ENCODE results near the gene TREX2. TPM values are rescaled to one million over a fixed set of nuclear protein-coding genes. Genes with fewer than 3 reads are reported as not detected.
A peak's percentile ranks its signal among the peaks of the same experiment; 100 is the strongest.

The TREX2 gene
- total RNA-seq, 2 donors from 2014 or later = 0.39 TPM; not detected in 1

DNA sequence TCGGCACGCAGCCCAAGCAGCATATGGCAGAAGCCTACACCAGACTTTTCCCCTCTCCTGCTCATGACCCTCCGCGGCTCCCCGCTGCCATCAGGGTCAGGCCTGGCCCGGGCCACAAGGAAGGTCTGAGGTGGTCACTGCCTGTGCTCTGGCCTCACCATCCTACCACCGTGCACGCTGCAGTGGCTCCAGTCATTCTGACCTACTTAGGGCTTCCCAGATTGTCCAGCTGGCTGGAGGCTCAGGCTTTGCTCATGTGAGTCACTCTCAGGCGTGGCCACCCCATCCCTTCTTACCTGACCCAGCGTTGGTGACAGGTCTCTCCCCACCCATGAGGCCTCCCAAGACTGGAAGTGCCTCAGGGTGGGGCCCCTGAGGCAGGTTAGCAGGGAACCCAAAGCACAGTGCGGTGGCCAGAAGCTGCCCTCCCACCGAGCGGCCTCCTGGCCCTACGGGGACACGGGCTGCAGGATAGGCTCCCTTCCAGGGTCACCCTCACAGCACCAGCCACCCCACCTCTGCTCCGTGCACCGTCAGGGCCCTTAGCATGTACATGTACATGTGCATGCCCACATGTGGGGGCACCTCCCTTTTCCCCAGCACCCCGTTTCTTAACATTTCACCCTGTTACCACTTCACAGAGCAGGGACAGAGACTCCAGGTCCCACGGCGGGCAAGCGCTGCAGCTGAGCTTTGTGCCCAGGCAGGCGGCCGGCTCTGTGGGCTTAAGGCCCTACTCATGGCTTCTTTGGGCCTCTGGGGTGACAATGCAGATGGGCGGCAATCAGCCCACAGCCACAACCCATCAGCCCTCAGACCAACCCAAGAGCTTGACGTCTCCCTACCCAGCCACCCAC, 2.2 kb downstream of the TREX2 start:
- intact Hi-C loops (cut with DNase I) = no loop called here
- DNase-seq (no peak), ATAC-seq (peak in 1 of 2 donors; percentile 42)

DNA sequence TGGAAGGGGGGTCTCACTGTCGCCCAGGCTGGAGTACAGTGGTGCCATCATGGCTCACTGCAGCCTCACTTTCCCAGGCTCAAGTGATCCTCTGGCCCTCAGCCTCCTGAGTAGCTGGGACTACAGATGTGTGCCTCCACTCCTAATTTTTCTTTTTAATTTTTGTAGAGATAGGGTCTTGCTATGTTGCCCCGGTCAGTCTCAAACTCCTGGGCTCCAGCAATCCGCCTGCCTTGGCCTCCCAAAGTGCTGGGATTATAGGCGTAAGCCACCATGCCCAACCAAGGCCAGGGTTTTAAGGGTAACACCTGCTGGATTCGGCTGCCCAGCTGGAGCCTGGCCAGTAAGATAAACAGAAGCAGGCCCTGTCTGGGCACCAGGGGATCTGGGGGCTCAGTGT, 3.4 kb downstream of the TREX2 start:
- no peak for ATAC-seq
- no peak for DNase-seq
- intact Hi-C loops (cut with DNase I) = no loop called here

DNA sequence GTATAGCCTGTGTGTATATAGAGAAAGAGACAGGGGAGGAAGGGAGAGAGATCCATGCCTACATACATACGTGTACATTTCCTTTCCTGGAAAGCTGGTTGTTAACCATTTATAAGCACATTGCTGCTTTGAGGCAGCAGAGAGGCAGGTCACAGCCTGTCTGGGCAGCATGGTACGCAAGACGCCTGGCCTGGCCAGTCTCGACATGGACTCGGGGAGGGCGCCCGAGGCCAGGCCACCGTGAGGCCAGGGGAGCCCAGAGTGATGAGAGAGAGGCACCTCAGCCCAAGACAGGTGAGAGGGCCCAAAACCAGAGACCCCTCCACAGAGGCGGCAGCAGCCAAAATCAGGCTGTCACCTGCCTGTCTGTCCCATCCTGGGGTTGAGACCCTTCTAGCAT, 3.9 kb downstream of the TREX2 start:
- DNase-seq (no peak), ATAC-seq (no peak)
- intact Hi-C loops (cut with DNase I) = no loop called here

GRCh38 chrX:153441296-153441695, 4.6 kb downstream of the TREX2 start:
- intact Hi-C loops (cut with DNase I) = no loop called here
- DNase-seq (no peak), ATAC-seq (no peak)

DNA sequence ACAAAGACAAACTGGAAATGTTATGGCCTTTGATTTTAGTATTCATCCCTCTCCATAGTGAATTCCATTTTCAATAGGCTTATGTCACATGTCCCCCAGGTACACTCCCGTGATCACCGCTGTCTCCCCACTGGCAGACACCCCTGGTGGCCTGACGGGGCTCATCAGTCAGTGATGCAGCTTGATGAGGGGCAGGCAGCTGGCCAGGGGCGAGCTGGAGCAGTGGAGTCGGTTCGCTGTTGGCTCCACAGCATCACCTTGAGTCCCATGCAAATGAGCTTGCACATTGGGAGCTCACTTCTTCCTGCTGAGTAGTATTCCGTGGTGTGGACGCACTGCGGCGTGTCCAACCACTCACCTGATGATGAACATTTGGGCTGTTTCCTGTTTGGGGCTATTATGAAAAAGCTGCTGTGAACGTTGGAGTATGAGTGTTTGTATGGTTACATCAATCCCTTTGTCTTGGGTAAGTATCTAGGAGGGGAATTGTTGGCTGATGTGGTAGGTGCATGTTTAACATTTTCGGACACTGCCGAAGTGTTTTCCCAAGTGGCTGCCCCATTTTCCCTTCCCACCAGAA, 5.2 kb downstream of the TREX2 start:
- ATAC-seq = no peak
- intact Hi-C loops (cut with DNase I) = no loop called here

DNA sequence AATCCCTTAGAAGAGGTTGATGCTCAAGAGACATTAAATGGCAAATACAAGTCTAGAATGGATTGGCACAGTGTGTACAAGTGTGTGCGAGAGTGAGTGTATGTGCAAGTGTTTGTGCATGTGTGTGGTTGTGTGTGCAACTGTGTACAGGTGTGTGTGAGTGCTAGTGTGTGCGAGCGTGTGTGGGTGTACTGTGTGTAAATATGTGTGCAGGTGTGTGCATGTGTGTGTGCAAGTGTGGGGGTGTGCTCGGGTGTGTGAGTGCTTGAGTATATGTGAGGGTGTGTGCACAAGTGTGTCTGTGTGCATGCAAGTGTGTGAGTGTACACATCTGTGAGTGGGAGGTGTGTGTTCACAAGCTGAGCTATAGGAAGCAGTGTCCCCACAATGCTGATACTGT, 5.9 kb downstream of the TREX2 start:
- ATAC-seq (no peak), DNase-seq (no peak)
- intact Hi-C loops (cut with DNase I) = no loop called here

More for the DNA sequence above, 5.2 kb downstream of the TREX2 start:
- no peak for DNase-seq

DNA sequence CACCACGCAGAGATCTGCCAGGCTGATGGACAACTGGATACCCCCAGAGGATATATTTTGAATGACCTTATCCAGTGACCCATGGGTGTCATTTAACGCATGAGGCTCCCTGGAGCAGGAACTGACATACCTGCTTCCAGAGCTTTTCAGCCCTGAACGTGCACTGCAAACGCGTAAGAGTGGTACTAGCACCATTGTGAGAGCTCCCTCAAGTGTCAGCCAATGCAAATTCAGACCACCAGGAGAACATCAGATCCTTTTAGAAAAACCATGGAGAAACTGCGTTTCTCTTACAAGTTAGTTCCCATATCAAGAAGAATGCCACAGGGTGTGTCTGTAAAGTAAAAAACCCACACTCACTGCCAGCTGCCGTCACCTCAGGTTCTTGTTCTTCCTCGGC, 7.3 kb downstream of the TREX2 start:
- DNase-seq (no peak), ATAC-seq (no peak)
- intact Hi-C loops (cut with DNase I) = no loop called here

DNA sequence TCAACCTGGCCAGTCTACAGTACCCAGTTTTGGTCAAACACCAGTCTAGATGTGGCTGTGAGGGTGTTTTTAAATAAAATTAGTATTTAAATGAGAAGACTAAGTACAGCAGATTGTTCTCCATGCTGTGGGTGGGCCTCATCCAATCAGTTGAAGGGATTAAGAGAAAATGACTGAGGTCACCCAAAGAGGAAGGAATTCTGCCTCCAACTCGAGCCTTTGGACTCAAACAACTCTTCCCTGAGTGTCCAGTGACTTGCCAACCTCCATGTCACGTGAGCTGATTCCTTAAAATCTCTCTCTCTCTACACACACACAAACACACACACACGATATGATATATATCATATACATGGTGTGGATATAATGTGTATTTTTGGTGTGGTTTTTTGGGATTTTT, 10.0 kb downstream of the TREX2 start:
- DNase-seq (no peak), ATAC-seq (no peak)
- intact Hi-C loops (cut with DNase I) = no loop called here

GRCh38 chrX:153434801-153435200, 11.1 kb downstream of the TREX2 start:
- intact Hi-C loops (cut with DNase I) = no loop called here
- DNase-seq (no peak), ATAC-seq (peak in 1 of 2 donors; percentile 71)

DNA sequence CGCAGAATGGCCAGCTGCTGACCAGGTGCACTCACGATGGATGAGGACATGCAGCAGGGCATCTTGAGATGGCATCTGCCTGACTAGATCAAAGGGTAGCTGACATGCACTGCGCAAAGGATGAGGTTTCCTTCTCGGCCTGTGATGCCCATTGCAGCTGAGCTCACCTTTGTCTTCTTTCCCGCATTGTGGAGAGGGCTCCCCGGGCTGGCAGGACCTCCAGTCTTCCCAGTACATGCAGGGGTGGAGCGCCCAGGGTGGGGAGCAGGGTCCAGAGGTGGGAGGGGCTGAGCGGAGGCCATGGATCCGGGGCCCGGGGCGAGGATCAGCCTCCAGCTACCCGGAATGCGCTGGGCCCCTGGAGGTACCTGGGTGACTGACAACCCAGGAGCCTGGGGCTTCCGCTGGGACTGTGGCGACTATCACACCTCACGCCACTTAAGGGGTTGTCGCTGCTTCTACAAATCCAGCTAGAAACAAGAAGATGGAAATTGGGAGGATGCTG, 12.0 kb downstream of the TREX2 start:
- intact Hi-C loops (cut with DNase I) = no loop called here
- DNase-seq (no peak), ATAC-seq (no peak)

DNA sequence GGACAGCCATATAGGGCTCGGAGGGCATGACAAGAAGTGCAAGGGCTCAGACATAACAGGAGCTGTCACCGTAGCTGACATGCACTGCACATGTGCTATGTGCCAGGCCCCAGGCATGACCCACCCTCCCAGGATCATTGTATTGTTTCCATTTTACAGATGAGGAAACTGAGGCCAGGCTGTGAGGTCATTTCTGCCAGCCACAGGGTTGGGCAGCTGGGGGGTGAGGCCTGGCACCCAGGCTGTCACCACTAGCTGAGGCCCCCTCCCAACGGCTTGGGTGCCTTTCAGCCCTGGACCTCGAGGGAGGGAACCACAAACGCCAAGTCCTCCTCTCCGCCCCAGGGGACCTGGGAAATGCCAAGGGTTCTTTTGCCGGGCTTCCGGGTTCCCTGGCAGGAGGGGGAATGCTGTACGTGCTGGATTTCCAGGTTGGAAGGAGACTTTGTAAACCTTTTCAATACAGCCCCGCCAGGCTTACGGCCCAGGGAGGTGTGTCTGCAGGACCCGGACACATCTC, 12.6 kb downstream of the TREX2 start:
- ATAC-seq = no peak
- intact Hi-C loops (cut with DNase I) = no loop called here
- no peak for DNase-seq

DNA sequence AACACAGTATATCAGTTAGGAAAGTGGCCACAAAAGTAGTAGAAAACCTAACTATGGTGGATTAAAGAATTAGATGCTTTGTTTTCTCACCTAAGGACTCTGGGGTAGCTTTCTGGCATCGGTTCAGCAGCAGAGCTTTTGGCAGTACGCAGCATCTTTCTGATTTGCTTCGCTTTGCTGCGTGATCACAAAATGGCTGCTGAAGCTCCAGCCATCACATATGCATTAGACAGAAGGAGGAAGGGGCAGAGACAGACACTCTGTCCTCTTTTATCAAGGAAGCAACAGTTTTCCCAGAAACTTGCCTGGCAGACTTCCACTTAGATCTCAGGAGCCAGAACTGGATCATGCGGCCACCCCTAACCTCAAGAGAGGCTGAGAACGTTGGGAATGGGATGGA, 15.1 kb downstream of the TREX2 start:
- no peak for DNase-seq
- intact Hi-C loops (cut with DNase I) = no loop called here
- no peak for ATAC-seq

DNA sequence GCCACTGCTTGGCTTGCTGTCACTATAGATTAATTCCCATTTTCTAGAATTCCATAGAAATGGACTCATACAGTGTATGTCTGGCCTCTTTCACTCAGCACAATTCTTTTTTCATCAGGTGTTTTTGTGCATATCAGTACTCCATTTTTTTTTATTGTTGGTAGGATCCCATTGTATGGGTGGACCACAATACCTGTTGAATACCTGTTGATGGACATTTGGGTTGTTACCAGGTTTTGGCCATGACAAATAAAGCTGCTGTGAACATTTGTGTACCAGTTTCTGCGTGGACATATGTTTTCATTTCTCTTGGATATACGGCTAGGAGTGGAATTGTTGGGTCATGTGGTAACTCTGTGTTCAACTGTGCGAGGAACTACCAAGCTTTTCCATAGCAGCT, 19.7 kb downstream of the TREX2 start:
- intact Hi-C loops (cut with DNase I) = no loop called here
- DNase-seq (no peak), ATAC-seq (no peak)

GRCh38 chrX:153423652-153424051, 22.2 kb downstream of the TREX2 start:
- ATAC-seq = peak in 1 of 2 donors; percentile 51
- intact Hi-C loops (cut with DNase I) = no loop called here
- DNase-seq = no peak

DNA sequence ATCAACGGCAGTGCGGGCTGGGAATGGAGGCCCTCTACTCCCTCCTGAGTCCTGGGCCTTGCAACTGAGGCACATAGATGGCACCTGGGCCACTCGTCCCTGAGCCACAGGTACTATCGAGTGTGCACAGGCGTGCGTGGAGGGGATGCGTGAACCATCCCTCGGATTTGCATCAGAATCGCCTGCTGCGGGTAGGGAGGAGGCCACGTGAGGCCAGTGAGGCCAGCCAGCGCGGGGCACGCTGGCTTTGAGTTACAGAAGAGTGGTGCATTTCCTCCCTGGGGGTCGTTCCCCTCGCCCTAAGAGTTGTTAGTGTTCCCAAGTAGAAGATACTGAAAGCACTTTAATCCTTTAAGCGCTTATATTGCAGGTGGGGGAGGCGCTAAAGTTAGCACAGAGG, 24.0 kb downstream of the TREX2 start:
- intact Hi-C loops (cut with DNase I) = no loop called here
- DNase-seq (no peak), ATAC-seq (no peak)

DNA sequence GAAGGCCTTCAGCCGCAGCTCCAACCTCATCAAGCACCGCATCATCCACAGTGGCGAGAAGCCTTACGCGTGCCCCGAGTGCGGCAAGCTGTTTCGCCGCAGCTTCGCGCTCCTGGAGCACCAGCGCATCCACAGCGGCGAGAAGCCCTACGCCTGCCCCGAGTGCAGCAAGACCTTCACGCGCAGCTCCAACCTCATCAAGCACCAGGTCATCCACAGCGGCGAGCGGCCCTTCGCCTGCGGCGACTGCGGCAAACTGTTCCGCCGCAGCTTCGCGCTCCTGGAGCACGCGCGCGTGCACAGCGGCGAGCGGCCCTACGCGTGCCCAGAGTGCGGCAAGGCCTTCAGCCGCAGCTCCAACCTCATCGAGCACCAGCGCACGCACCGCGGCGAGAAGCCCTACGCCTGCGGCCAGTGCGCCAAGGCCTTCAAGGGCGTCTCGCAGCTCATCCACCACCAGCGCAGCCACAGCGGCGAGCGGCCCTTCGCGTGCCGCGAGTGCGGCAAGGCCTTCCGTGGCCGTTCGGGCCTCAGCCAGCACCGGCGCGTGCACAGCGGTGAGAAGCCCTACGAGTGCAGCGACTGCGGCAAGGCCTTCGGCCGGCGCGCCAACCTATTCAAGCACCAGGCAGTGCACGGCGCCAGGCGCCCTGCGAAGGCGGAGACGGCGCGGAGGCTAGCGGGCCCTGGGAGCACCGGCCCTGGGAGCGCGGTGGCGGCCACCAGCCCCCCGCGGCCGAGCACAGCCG, 24.8 kb downstream of the TREX2 start:
- DNase-seq = no peak
- intact Hi-C loops (cut with DNase I) = no loop called here
- no peak for ATAC-seq

GRCh38 chrX:153417637-153418036, 28.2 kb downstream of the TREX2 start:
- intact Hi-C loops (cut with DNase I) = no loop called here
- no peak for ATAC-seq
- DNase-seq = no peak

- intact Hi-C loops (cut with DNase I) = no loop called here
- ATAC-seq (peak; percentile 16 to 21), DNase-seq (no peak)
Observed at GRCh38 chrX:153416781-153417450, 28.9 kb downstream of the TREX2 start.

- ATAC-seq (peak in 1 of 2 donors; percentile 32), DNase-seq (no peak)
- intact Hi-C loops (cut with DNase I) = no loop called here
Observed at GRCh38 chrX:153414856-153415510, 30.9 kb downstream of the TREX2 start.

All from left cardiac atrium (tissue), 4 donors.